HepG2 (cell line): ENCODE measurements around the gene RXYLT1. TPM values are rescaled to one million over a fixed set of nuclear protein-coding genes. Genes with fewer than 3 reads are reported as not detected.

Source experiments
- EED ChIP-seq: sonication (generic); formaldehyde crosslinking; IDR thresholded peaks from 2 replicates; pipeline ENCODE4 v1.5.0; 2020; ENCODE audit warnings: mild to moderate bottlenecking, missing genetic modification reagents
- ISX ChIP-seq: sonication (generic); formaldehyde crosslinking; conservative IDR thresholded peaks from 2 replicates; pipeline ENCODE4 v1.5.0; 2020; ENCODE audit warnings: missing genetic modification reagents
- KMT2B ChIP-seq: IDR thresholded peaks from 2 replicates; pipeline ENCODE4 v1.6.1; 2016; ENCODE audit warnings: missing genetic modification reagents, missing compliant biosample characterization
- NFRKB ChIP-seq: fragments of 450-650 bp; IDR thresholded peaks from 2 replicates; pipeline ENCODE4 v1.6.1; 2017
- NFYB ChIP-seq: sonication (generic); formaldehyde crosslinking; IDR thresholded peaks from 2 replicates; pipeline ENCODE4 v1.4.0; 2020; ENCODE audit warnings: missing genetic modification reagents
- PITX1 ChIP-seq: sonication (generic); formaldehyde crosslinking; IDR thresholded peaks from 2 replicates; pipeline ENCODE4 v1.5.1; 2020; ENCODE audit warnings: mild to moderate bottlenecking, missing genetic modification reagents
- RARA ChIP-seq: IDR thresholded peaks from 2 replicates; pipeline ENCODE4 v1.6.1; 2016; ENCODE audit warnings: missing genetic modification reagents, missing compliant biosample characterization
- RCOR2 ChIP-seq: IDR thresholded peaks from 2 replicates; pipeline ENCODE4 v1.6.1; 2016; ENCODE audit warnings: missing biosample characterization, missing genetic modification reagents
- U2AF1 ChIP-seq: fragments of 200-400 bp; formaldehyde crosslinking; optimal IDR thresholded peaks from 2 replicates; pipeline ENCODE3; 2017; ENCODE audit warnings: mild to moderate bottlenecking, low read depth, low read length
- ZIK1 ChIP-seq: sonication (generic); formaldehyde crosslinking; IDR thresholded peaks from 2 replicates; pipeline ENCODE4 v1.5.0; 2020; ENCODE audit warnings: mild to moderate bottlenecking, low read depth, missing genetic modification reagents, borderline replicate concordance
- ZKSCAN1 ChIP-seq: fragments of 150-350 bp; IDR thresholded peaks from 2 replicates; pipeline ENCODE4 v1.6.1; 2014; ENCODE audit warnings: low read length
- ZNF260 ChIP-seq: sonication (generic); formaldehyde crosslinking; IDR thresholded peaks from 2 replicates; pipeline ENCODE4 v1.4.0; 2020; ENCODE audit warnings: missing genetic modification reagents, low read depth, mild to moderate bottlenecking, borderline replicate concordance
- ZNF337 ChIP-seq: sonication (generic); formaldehyde crosslinking; IDR thresholded peaks from 2 replicates; pipeline ENCODE4 v1.5.1; 2020; ENCODE audit warnings: missing genetic modification reagents, low read depth, mild to moderate bottlenecking, borderline replicate concordance
- ZNF382 ChIP-seq: sonication (generic); formaldehyde crosslinking; IDR thresholded peaks from 2 replicates; pipeline ENCODE4 v1.5.0; 2020; ENCODE audit warnings: missing genetic modification reagents, mild to moderate bottlenecking, borderline replicate concordance
- ZNF543 ChIP-seq: sonication (generic); formaldehyde crosslinking; IDR thresholded peaks from 2 replicates; pipeline ENCODE4 v1.4.0; 2020; ENCODE audit warnings: mild to moderate bottlenecking, missing genetic modification reagents
- ZNF557 ChIP-seq: sonication (generic); formaldehyde crosslinking; IDR thresholded peaks from 2 replicates; pipeline ENCODE4 v1.4.0; 2020; ENCODE audit warnings: missing genetic modification reagents
- ZNF672 ChIP-seq: sonication (generic); formaldehyde crosslinking; IDR thresholded peaks from 2 replicates; pipeline ENCODE4 v1.8.1; 2022; ENCODE audit warnings: missing genetic modification reagents
- ZNF775 ChIP-seq: sonication (generic); formaldehyde crosslinking; IDR thresholded peaks from 2 replicates; pipeline ENCODE4 v1.4.0; 2020; ENCODE audit warnings: missing genetic modification reagents, mild to moderate bottlenecking, moderate library complexity, borderline replicate concordance
- polyA plus RNA-seq, 8 experiments: library from polyadenylated mRNA; depleted of rRNA in 3 of 8; stranded (reverse) in 7 of 8; unstranded in 1 of 8; fragments of >200 nt; fragmentation: Illumina TruSeq in 4 of 8; extraction: Trizol in 4 of 8; gene quantifications; 2 replicates each; pipeline versions ENCODE4 v1.2.1 to v1.2.3, GENCODE V29; 2011 to 2016; ENCODE audit warnings: low read depth in 4 of 8, missing spikeins in 1 of 8, mixed read lengths in 1 of 8; ENCODE audit not compliant: insufficient read depth in 1 of 8
- total RNA-seq, 5 experiments: library from RNA; depleted of rRNA; stranded (reverse); fragments of >200 nt; fragmentation: Illumina TruSeq; extraction: Trizol; gene quantifications; 2 replicates each; pipeline ENCODE4 v1.2.3, GENCODE V29; 2016; ENCODE audit warnings: low read depth in 1 of 5
- TF ChIP-seq, protein P1 (sequence below): sonication (generic); formaldehyde crosslinking; IDR thresholded peaks from 2 replicates; pipeline ENCODE4 v1.4.0; 2020; ENCODE audit warnings: mild to moderate bottlenecking, missing genetic modification reagents
- TF ChIP-seq, protein P2 (sequence below): sonication (generic); formaldehyde crosslinking; IDR thresholded peaks from 2 replicates; pipeline ENCODE4 v1.4.0; 2020; ENCODE audit warnings: mild to moderate bottlenecking, low read depth, missing genetic modification reagents
- TF ChIP-seq, protein P3 (sequence below): sonication (generic); formaldehyde crosslinking; IDR thresholded peaks from 2 replicates; pipeline ENCODE4 v1.5.0; 2020; ENCODE audit warnings: mild to moderate bottlenecking, missing genetic modification reagents
- TF ChIP-seq, protein P4 (sequence below): sonication (generic); formaldehyde crosslinking; IDR thresholded peaks from 2 replicates; pipeline ENCODE4 v1.4.0; 2020; ENCODE audit warnings: missing genetic modification reagents, borderline replicate concordance

Gene RXYLT1
- total and polyA plus RNA-seq, 2 of the 13 experiments (the other 11 are each of a cell fraction or from before 2014, with no cell fraction given), result 8.3 to 15.5 TPM

DNA sequence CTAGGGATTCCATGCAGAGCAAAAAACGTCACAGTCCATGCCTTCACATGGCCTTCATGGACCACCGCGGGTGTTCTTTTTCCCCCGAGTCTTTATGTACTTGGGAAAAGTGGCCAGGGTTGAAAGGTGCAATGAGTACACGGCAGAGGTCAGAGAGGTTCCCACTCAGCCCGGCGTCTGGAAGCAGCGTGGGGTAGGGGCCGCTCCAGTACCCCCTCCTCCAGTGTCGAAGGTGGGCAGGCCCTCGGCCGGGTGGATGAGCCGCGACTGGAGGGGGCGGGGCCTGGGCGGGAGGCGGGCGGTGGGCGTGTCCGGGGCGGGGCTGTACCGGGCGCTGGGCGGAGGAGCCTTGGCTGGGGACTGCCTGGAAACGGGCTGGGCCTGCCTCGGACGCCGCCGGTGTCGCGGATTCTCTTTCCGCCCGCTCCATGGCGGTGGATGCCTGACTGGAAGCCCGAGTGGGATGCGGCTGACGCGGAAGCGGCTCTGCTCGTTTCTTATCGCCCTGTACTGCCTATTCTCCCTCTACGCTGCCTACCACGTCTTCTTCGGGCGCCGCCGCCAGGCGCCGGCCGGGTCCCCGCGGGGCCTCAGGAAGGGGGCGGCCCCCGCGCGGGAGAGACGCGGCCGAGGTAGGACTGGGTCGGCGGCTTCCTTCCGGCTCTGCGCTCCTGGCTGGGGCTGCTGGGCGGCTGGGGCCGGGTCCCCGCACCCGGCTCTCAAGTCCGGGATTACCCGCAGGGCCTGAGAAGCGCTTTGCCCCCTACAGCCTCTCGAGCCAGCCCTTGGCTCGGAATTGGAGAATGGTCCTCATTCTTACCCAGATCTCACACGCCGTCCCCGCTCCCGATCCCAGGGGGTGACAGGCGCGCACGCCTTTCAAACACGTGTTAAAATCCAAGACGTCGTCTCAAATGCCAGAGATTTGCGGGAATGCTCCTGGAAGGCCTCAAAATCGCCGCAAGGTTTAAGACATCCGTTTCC is at the start of gene RXYLT1 (continued):
- TF ChIP-seq ZNF260 (CRISPR knock-in tag) (no peak), ISX (no peak), NFYB (CRISPR knock-in tag) (no peak), ZIK1 (peak; percentile 59), NFRKB (no peak), KMT2B (CRISPR knock-in tag) (peak; percentile 65; the same call in 1 of the 2 replicates), RARA (CRISPR knock-in tag) (0 out of 2 replicates have a peak, but pooled peaks have one; percentile 4), RCOR2 (CRISPR knock-in tag) (no peak), U2AF1 (no peak), ZNF543 (CRISPR knock-in tag) (0 out of 2 replicates have a peak, but pooled peaks have one; percentile 15), ZNF672 (CRISPR knock-in tag) (no peak), ZNF557 (CRISPR knock-in tag) (no peak), ZNF775 (CRISPR knock-in tag) (no peak), EED (no peak), ZKSCAN1 (no peak), ZNF382 (CRISPR knock-in tag) (no peak), PITX1 (CRISPR knock-in tag) (no peak), ZNF337 (CRISPR knock-in tag) (no peak)
- TF ChIP-seq, protein P1, sequence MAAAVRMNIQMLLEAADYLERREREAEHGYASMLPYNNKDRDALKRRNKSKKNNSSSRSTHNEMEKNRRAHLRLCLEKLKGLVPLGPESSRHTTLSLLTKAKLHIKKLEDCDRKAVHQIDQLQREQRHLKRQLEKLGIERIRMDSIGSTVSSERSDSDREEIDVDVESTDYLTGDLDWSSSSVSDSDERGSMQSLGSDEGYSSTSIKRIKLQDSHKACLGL (CRISPR knock-in tag), result peak; percentile 83
- TF ChIP-seq, protein P2, sequence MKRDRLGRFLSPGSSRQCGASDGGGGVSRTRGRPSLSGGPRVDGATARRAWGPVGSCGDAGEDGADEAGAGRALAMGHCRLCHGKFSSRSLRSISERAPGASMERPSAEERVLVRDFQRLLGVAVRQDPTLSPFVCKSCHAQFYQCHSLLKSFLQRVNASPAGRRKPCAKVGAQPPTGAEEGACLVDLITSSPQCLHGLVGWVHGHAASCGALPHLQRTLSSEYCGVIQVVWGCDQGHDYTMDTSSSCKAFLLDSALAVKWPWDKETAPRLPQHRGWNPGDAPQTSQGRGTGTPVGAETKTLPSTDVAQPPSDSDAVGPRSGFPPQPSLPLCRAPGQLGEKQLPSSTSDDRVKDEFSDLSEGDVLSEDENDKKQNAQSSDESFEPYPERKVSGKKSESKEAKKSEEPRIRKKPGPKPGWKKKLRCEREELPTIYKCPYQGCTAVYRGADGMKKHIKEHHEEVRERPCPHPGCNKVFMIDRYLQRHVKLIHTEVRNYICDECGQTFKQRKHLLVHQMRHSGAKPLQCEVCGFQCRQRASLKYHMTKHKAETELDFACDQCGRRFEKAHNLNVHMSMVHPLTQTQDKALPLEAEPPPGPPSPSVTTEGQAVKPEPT (CRISPR knock-in tag), result no peak
- TF ChIP-seq, protein P3, sequence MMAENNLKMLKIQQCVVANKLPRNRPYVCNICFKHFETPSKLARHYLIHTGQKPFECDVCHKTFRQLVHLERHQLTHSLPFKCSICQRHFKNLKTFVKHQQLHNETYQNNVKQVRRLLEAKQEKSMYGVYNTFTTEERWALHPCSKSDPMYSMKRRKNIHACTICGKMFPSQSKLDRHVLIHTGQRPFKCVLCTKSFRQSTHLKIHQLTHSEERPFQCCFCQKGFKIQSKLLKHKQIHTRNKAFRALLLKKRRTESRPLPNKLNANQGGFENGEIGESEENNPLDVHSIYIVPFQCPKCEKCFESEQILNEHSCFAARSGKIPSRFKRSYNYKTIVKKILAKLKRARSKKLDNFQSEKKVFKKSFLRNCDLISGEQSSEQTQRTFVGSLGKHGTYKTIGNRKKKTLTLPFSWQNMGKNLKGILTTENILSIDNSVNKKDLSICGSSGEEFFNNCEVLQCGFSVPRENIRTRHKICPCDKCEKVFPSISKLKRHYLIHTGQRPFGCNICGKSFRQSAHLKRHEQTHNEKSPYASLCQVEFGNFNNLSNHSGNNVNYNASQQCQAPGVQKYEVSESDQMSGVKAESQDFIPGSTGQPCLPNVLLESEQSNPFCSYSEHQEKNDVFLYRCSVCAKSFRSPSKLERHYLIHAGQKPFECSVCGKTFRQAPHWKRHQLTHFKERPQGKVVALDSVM (CRISPR knock-in tag), result 0 out of 2 replicates have a peak, but pooled peaks have one; percentile 23
- TF ChIP-seq, protein P4, sequence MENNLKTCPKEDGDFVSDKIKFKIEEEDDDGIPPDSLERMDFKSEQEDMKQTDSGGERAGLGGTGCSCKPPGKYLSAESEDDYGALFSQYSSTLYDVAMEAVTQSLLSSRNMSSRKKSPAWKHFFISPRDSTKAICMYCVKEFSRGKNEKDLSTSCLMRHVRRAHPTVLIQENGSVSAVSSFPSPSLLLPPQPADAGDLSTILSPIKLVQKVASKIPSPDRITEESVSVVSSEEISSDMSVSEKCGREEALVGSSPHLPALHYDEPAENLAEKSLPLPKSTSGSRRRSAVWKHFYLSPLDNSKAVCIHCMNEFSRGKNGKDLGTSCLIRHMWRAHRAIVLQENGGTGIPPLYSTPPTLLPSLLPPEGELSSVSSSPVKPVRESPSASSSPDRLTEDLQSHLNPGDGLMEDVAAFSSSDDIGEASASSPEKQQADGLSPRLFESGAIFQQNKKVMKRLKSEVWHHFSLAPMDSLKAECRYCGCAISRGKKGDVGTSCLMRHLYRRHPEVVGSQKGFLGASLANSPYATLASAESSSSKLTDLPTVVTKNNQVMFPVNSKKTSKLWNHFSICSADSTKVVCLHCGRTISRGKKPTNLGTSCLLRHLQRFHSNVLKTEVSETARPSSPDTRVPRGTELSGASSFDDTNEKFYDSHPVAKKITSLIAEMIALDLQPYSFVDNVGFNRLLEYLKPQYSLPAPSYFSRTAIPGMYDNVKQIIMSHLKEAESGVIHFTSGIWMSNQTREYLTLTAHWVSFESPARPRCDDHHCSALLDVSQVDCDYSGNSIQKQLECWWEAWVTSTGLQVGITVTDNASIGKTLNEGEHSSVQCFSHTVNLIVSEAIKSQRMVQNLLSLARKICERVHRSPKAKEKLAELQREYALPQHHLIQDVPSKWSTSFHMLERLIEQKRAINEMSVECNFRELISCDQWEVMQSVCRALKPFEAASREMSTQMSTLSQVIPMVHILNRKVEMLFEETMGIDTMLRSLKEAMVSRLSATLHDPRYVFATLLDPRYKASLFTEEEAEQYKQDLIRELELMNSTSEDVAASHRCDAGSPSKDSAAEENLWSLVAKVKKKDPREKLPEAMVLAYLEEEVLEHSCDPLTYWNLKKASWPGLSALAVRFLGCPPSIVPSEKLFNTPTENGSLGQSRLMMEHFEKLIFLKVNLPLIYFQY (CRISPR knock-in tag), result peak; percentile 43; the same call in 1 of the 2 replicates
